Upper lobe of right lung (tissue), 1 donor: ENCODE data around the gene IFNK. TPM values are rescaled to one million over a fixed set of nuclear protein-coding genes. Genes with fewer than 3 reads are reported as not detected.

Source experiments
- ATAC-seq: fragments of 200-7000 bp; cut with Tn5 transposase; one replicate; pipeline ENCODE4 v1.9.1; 2020; ENCODE audit warnings: mild to moderate bottlenecking, moderate library complexity
- DNase-seq: peaks from one replicate; pipeline ENCODE4 v3.0.0-alpha.2; 2020
- H3K27ac ChIP-seq: fragments of 200-600 bp; one replicate; pipeline ENCODE4 v1.8.0; 2022
- H3K27me3 ChIP-seq: fragments of 200-600 bp; one replicate; pipeline ENCODE4 v1.8.0; 2022; ENCODE audit warnings: mild to moderate bottlenecking
- H3K36me3 ChIP-seq: fragments of 200-600 bp; one replicate; pipeline ENCODE4 v1.8.0; 2022
- H3K4me1 ChIP-seq: fragments of 200-600 bp; one replicate; pipeline ENCODE4 v1.8.0; 2022
- H3K4me3 ChIP-seq: fragments of 200-600 bp; one replicate; pipeline ENCODE4 v1.8.0; 2022; ENCODE audit warnings: mild to moderate bottlenecking
- H3K9me3 ChIP-seq: fragments of 200-600 bp; one replicate; pipeline ENCODE4 v1.8.0; 2022
- intact Hi-C: fragments of 100-400 bp; cut with DNase I; formaldehyde crosslinking; loops from one replicate; pipeline ENCODE4 v1.11.0; 2022
- total RNA-seq: library from RNA; stranded (reverse); fragmentation: NEBNext Ultra II Directional; extraction: Animal tissue kit (Norgen Biotek cat#: 25700); gene quantifications from one replicate; pipeline ENCODE4 v1.2.1, GENCODE V29; 2021
- TF ChIP-seq, protein P1 (sequence below): fragments of 200-600 bp; IDR thresholded peaks from one replicate; pipeline ENCODE4 v1.8.0; 2022; ENCODE audit warnings: antibody characterized with exemption
- donor health status: DM: no; HTN: yes; CAD: no; lungs with severe emphysema.

The IFNK gene
- total RNA-seq, 1 donor from 2014 or later = not detected

DNA sequence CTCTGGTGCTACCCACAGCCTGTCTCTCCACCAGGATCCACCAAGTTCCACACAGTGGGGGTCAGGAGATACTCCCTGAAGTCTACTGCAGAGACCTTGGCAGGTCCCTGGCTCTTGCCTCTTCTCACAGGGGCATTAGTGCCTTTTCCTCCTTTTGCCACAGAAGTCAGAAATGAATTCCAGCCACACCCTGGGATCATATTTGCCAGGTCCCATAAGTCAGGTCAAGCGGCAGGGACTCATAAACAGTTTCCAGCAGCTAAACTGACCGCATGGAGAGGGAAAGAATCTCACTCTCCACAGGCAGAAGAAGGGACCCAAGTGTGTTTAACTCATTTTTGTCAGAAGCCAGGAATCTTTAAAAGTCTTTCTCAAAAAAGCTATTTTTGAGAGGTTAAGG lies 13.3 kb upstream of the IFNK start:
- intact Hi-C loops = no loop called here
- Histone ChIP-seq H3K4me1 (no peaks in the 10 kb centered on the region), H3K27ac (no peak overlapping the region), H3K9me3 (no peaks in the 10 kb centered on the region), H3K27me3 (no peaks in the 10 kb centered on the region), H3K4me3 (no peak overlapping the region), H3K36me3 (no peaks in the 10 kb centered on the region)
- TF ChIP-seq, protein P1, sequence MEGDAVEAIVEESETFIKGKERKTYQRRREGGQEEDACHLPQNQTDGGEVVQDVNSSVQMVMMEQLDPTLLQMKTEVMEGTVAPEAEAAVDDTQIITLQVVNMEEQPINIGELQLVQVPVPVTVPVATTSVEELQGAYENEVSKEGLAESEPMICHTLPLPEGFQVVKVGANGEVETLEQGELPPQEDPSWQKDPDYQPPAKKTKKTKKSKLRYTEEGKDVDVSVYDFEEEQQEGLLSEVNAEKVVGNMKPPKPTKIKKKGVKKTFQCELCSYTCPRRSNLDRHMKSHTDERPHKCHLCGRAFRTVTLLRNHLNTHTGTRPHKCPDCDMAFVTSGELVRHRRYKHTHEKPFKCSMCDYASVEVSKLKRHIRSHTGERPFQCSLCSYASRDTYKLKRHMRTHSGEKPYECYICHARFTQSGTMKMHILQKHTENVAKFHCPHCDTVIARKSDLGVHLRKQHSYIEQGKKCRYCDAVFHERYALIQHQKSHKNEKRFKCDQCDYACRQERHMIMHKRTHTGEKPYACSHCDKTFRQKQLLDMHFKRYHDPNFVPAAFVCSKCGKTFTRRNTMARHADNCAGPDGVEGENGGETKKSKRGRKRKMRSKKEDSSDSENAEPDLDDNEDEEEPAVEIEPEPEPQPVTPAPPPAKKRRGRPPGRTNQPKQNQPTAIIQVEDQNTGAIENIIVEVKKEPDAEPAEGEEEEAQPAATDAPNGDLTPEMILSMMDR = no peak
- DNase-seq = no peak
- ATAC-seq = no peak

DNA sequence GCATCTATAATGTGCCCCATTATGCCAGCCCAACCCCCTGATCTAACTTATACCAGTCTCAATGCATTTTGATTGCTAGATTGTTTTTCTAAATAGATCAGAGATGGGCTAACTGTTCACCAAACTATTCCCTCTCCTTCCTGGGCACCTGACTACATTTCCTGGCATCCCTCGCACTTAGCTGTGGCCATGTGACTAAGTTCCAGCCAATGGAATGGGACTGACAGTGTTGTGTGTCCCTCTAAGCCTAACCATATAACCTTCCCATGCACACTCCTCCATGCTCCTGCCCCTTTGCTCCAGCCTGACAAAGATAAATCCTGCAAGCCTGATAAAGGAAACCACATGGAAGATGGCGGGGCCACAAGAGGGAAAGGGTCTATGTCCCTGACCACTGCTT lies 12.3 kb upstream of the IFNK start:
- H3K27me3 ChIP-seq = no peaks in the 10 kb centered on the region
- intact Hi-C loops = no loop called here
- ATAC-seq (no peak), DNase-seq (no peak)
- no peaks in the 10 kb centered on the region for H3K4me1 ChIP-seq
- no peaks in the 10 kb centered on the region for H3K36me3 ChIP-seq
- TF ChIP-seq, protein P1 = no peak
- no peak overlapping the region for H3K27ac ChIP-seq
- H3K4me3 ChIP-seq = no peak overlapping the region
- H3K9me3 ChIP-seq = no peaks in the 10 kb centered on the region

DNA sequence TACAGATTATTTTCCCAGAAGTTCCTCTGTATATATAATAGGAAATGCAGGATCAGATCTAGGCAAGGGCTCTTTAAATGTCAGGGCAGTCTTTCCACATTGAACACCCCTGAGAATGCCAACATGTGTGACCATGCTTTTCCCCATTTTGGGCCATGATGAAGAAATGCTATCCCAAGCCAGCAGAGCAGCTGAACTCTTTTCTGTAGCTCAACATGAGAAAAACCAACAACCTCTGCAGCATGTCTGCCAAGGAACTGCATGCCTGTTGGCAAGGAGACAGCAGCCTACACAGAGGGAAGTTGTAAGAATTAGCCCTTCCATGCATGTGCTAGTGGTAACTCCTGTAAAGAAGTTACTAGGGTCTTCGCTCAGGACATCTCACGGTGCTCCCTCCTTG lies 9.5 kb upstream of the IFNK start:
- no peaks in the 10 kb centered on the region for H3K4me1 ChIP-seq
- no peak overlapping the region for H3K27ac ChIP-seq
- no peak for DNase-seq
- intact Hi-C loops = no loop called here
- TF ChIP-seq, protein P1 = no peak
- no peaks in the 10 kb centered on the region for H3K36me3 ChIP-seq
- no peaks in the 10 kb centered on the region for H3K9me3 ChIP-seq
- no peaks in the 10 kb centered on the region for H3K27me3 ChIP-seq
- H3K4me3 ChIP-seq = no peak overlapping the region
- peak; percentile 62 for ATAC-seq

- Histone ChIP-seq H3K4me3 (no peak overlapping the region), H3K9me3 (no peaks in the 10 kb centered on the region), H3K4me1 (no peaks in the 10 kb centered on the region), H3K36me3 (no peaks in the 10 kb centered on the region), H3K27me3 (no peaks in the 10 kb centered on the region), H3K27ac (no peak overlapping the region)
- TF ChIP-seq, protein P1 = no peak
- intact Hi-C loops = no loop called here
- ATAC-seq = no peak
- DNase-seq = no peak
Observed at GRCh38 chr9:27518006-27518405, 6.1 kb upstream of the IFNK start.

GRCh38 chr9:27518809-27519208 lies 5.3 kb upstream of the IFNK start:
- H3K27me3 ChIP-seq = no peaks in the 10 kb centered on the region
- H3K4me1 ChIP-seq = no peaks in the 10 kb centered on the region
- intact Hi-C loops = no loop called here
- no peak overlapping the region for H3K4me3 ChIP-seq
- TF ChIP-seq, protein P1 = no peak
- ATAC-seq (no peak), DNase-seq (no peak)
- no peaks in the 10 kb centered on the region for H3K9me3 ChIP-seq
- H3K27ac ChIP-seq = no peak overlapping the region
- H3K36me3 ChIP-seq = no peaks in the 10 kb centered on the region
